Measurements from ENCODE around the gene TPD52L1.

TPD52L1 gene

DNA sequence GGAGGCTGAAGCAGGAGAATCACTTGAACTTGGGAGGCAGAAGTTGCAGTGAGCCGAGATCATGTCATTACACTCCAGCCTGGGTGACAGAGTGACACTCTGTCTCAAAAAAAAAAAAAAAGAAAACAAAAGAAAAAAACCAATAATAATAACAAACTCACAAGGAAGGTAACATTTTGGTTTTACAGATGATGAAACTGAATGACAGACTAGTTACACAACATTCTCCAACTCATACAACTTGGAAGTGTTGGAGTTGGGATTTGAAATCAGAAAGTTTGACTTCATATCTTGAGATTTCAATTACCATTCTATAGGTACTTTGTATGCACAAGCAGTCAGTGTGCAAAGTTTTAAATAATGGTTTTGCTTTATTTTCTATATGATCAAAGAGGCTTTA, 10.2 kb downstream of the TPD52L1 start:
- no peak for DNase-seq
- Histone ChIP-seq H3K4me1 (ENCODE audit: control extremely low read depth in 1 of 4, control insufficient read depth in 4 of 4, insufficient read depth in 4 of 4, low read length in 3 of 4) (peaks cover 0 to 2% (median 0%) of the 10 kb centered on the region in 4 experiments), H3K27ac (ENCODE audit: insufficient read depth in 1 of 2, low read depth in 1 of 2, low read length in 2 of 2, poor library complexity in 1 of 2, severe bottlenecking in 2 of 2) (no peak overlapping the region), H3K27me3 (replicated peaks in 2 of 5; ENCODE audit: control insufficient read depth in 4 of 5, insufficient read depth in 5 of 5, low read length in 4 of 5) (no peaks in the 10 kb centered on the region), H3K4me3 (ENCODE audit: control insufficient read depth in 1 of 7, extremely low read depth in 1 of 7, insufficient read depth in 4 of 7, low read depth in 2 of 7, low read length in 6 of 7) (no peak overlapping the region), H3K9me3 (ENCODE audit: control extremely low read depth in 1 of 5, control insufficient read depth in 4 of 5, insufficient read depth in 2 of 5, low read depth in 1 of 5, low read length in 4 of 5) (no peaks in the 10 kb centered on the region), H3K36me3 (ENCODE audit: control insufficient read depth in 4 of 4, insufficient read depth in 4 of 4, low read length in 3 of 4) (no peaks in the 10 kb centered on the region)
- ChIA-PET POLR2A (no interaction called here), CTCF (interaction anchor here (1.9 to 2.0 kb wide), 2 partner anchors 9 to 10 kb away, joined by 4 read pairs; partner anchors contain the start of gene TPD52L1)
- no CpG with 5 or more reads among the region's 1 CpG for WGBS (ENCODE audit: insufficient coverage)

DNA sequence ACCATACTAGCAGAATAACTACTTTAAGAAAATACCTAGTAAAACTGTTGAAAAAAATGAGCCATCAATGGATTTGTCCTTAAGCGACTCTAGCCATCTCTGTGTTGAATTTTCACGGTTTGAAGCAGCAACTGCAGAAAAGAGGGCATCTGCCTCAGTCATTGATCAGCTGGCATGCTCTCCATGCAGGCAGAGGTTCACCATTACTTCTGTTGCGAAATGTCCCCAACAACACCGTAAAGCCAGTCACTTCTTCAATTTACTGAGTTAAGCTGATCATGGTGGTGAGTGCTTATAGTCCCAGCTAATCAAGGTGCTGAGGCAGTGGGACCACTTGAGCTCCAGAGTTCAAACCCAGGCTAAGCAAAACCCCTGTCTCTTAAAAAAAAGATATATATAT, 11.1 kb downstream of the TPD52L1 start:
- DNase-seq = peak in 1 of 3 donors; percentile 3
- H3K27me3 ChIP-seq (replicated peaks in 2 of 5; ENCODE audit: control insufficient read depth in 4 of 5, insufficient read depth in 5 of 5, low read length in 4 of 5) = no peaks in the 10 kb centered on the region
- no peak overlapping the region for H3K4me3 ChIP-seq (ENCODE audit: control insufficient read depth in 1 of 7, extremely low read depth in 1 of 7, insufficient read depth in 4 of 7, low read depth in 2 of 7, low read length in 6 of 7)
- H3K36me3 ChIP-seq (ENCODE audit: control insufficient read depth in 4 of 4, insufficient read depth in 4 of 4, low read length in 3 of 4) = no peaks in the 10 kb centered on the region
- WGBS (ENCODE audit: insufficient coverage) = 89% methylated on average over 3 of the region's 4 CpGs
- CTCF ChIA-PET = interaction anchor here (1.3 to 2.0 kb wide), 2 partner anchors 9 to 11 kb away, joined by 4 to 6 read pairs; partner anchors contain the start of gene TPD52L1
- no peak overlapping the region for H3K27ac ChIP-seq (ENCODE audit: insufficient read depth in 1 of 2, low read depth in 1 of 2, low read length in 2 of 2, poor library complexity in 1 of 2, severe bottlenecking in 2 of 2)
- H3K4me1 ChIP-seq (ENCODE audit: control extremely low read depth in 1 of 4, control insufficient read depth in 4 of 4, insufficient read depth in 4 of 4, low read length in 3 of 4) = peaks cover 0 to 2% (median 0%) of the 10 kb centered on the region in 4 experiments
- POLR2A ChIA-PET = no interaction called here
- H3K9me3 ChIP-seq (ENCODE audit: control extremely low read depth in 1 of 5, control insufficient read depth in 4 of 5, insufficient read depth in 2 of 5, low read depth in 1 of 5, low read length in 4 of 5) = no peaks in the 10 kb centered on the region

- WGBS (ENCODE audit: insufficient coverage) = no CpG with 5 or more reads among the region's 1 CpG
- ChIA-PET CTCF (interaction anchor here (1.3 to 2.0 kb wide), 2 partner anchors 10 to 12 kb away, joined by 4 to 6 read pairs; partner anchors contain the start of gene TPD52L1), POLR2A (no interaction called here)
- Histone ChIP-seq H3K27me3 (replicated peaks in 2 of 5; ENCODE audit: control insufficient read depth in 4 of 5, insufficient read depth in 5 of 5, low read length in 4 of 5) (no peaks in the 10 kb centered on the region), H3K4me3 (ENCODE audit: control insufficient read depth in 1 of 7, extremely low read depth in 1 of 7, insufficient read depth in 4 of 7, low read depth in 2 of 7, low read length in 6 of 7) (no peak overlapping the region), H3K9me3 (ENCODE audit: control extremely low read depth in 1 of 5, control insufficient read depth in 4 of 5, insufficient read depth in 2 of 5, low read depth in 1 of 5, low read length in 4 of 5) (no peaks in the 10 kb centered on the region), H3K36me3 (ENCODE audit: control insufficient read depth in 4 of 4, insufficient read depth in 4 of 4, low read length in 3 of 4) (no peaks in the 10 kb centered on the region), H3K27ac (ENCODE audit: insufficient read depth in 1 of 2, low read depth in 1 of 2, low read length in 2 of 2, poor library complexity in 1 of 2, severe bottlenecking in 2 of 2) (no peak overlapping the region), H3K4me1 (ENCODE audit: control extremely low read depth in 1 of 4, control insufficient read depth in 4 of 4, insufficient read depth in 4 of 4, low read length in 3 of 4) (peaks cover 0 to 2% (median 0%) of the 10 kb centered on the region in 4 experiments)
- peak in 2 of 3 donors; percentile 24 to 25 for DNase-seq
Measured at GRCh38 chr6:125165256-125165655, 11.7 kb downstream of the TPD52L1 start.

DNA sequence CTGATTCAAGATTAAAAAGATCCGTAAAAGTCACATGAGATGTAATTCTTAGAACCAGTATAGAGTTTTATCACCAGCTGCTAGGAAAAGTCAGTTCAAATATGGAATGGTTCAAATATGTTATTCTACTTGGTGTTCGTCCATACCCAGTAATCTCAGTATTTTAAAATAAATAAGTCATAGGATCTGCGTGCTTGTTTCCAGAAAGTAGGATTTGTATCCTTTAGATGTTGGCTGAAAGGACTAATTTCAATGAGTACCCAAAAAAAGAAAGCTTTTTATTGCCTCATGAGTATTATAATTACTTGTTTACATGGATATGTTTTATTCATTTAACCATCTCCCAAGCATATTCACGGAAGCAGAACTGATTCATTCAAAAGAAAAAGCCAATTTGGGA, 12.2 kb downstream of the TPD52L1 start:
- Histone ChIP-seq H3K4me3 (ENCODE audit: control insufficient read depth in 1 of 7, extremely low read depth in 1 of 7, insufficient read depth in 4 of 7, low read depth in 2 of 7, low read length in 6 of 7) (no peak overlapping the region), H3K27ac (ENCODE audit: insufficient read depth in 1 of 2, low read depth in 1 of 2, low read length in 2 of 2, poor library complexity in 1 of 2, severe bottlenecking in 2 of 2) (no peak overlapping the region), H3K27me3 (replicated peaks in 2 of 5; ENCODE audit: control insufficient read depth in 4 of 5, insufficient read depth in 5 of 5, low read length in 4 of 5) (no peaks in the 10 kb centered on the region), H3K9me3 (ENCODE audit: control extremely low read depth in 1 of 5, control insufficient read depth in 4 of 5, insufficient read depth in 2 of 5, low read depth in 1 of 5, low read length in 4 of 5) (no peaks in the 10 kb centered on the region), H3K4me1 (ENCODE audit: control extremely low read depth in 1 of 4, control insufficient read depth in 4 of 4, insufficient read depth in 4 of 4, low read length in 3 of 4) (peaks cover 0 to 2% (median 0%) of the 10 kb centered on the region in 4 experiments), H3K36me3 (ENCODE audit: control insufficient read depth in 4 of 4, insufficient read depth in 4 of 4, low read length in 3 of 4) (no peaks in the 10 kb centered on the region)
- WGBS (ENCODE audit: insufficient coverage) = 100% methylated on average over 1 of the region's 4 CpGs
- ChIA-PET CTCF (no interaction called here), POLR2A (no interaction called here)
- no peak for DNase-seq

- DNase-seq = no peak
- ChIA-PET CTCF (interaction anchor here (0.8 to 1.0 kb wide), 2 partner anchors 14 to 22 kb away, joined by 3 to 4 read pairs; partner anchors contain the start of gene TPD52L1), POLR2A (no interaction called here)
- Histone ChIP-seq H3K27ac (ENCODE audit: insufficient read depth in 1 of 2, low read depth in 1 of 2, low read length in 2 of 2, poor library complexity in 1 of 2, severe bottlenecking in 2 of 2) (no peak overlapping the region), H3K36me3 (ENCODE audit: control insufficient read depth in 4 of 4, insufficient read depth in 4 of 4, low read length in 3 of 4) (no peaks in the 10 kb centered on the region), H3K9me3 (ENCODE audit: control extremely low read depth in 1 of 5, control insufficient read depth in 4 of 5, insufficient read depth in 2 of 5, low read depth in 1 of 5, low read length in 4 of 5) (no peaks in the 10 kb centered on the region), H3K4me1 (ENCODE audit: control extremely low read depth in 1 of 4, control insufficient read depth in 4 of 4, insufficient read depth in 4 of 4, low read length in 3 of 4) (peaks cover 0 to 2% (median 0%) of the 10 kb centered on the region in 4 experiments), H3K4me3 (ENCODE audit: control insufficient read depth in 1 of 7, extremely low read depth in 1 of 7, insufficient read depth in 4 of 7, low read depth in 2 of 7, low read length in 6 of 7) (no peak overlapping the region), H3K27me3 (replicated peaks in 2 of 5; ENCODE audit: control insufficient read depth in 4 of 5, insufficient read depth in 5 of 5, low read length in 4 of 5) (no peaks in the 10 kb centered on the region)
- 100% methylated on average over 1 of the region's 3 CpGs for WGBS (ENCODE audit: insufficient coverage)
Measured at GRCh38 chr6:125166711-125167110, 13.1 kb downstream of the TPD52L1 start.

- WGBS (ENCODE audit: insufficient coverage) = 100% methylated on average over 1 of the region's 2 CpGs
- Histone ChIP-seq H3K4me1 (ENCODE audit: control extremely low read depth in 1 of 4, control insufficient read depth in 4 of 4, insufficient read depth in 4 of 4, low read length in 3 of 4) (peaks cover 0 to 2% (median 0%) of the 10 kb centered on the region in 4 experiments), H3K27me3 (replicated peaks in 2 of 5; ENCODE audit: control insufficient read depth in 4 of 5, insufficient read depth in 5 of 5, low read length in 4 of 5) (no peaks in the 10 kb centered on the region), H3K36me3 (ENCODE audit: control insufficient read depth in 4 of 4, insufficient read depth in 4 of 4, low read length in 3 of 4) (no peaks in the 10 kb centered on the region), H3K4me3 (ENCODE audit: control insufficient read depth in 1 of 7, extremely low read depth in 1 of 7, insufficient read depth in 4 of 7, low read depth in 2 of 7, low read length in 6 of 7) (no peak overlapping the region), H3K27ac (ENCODE audit: insufficient read depth in 1 of 2, low read depth in 1 of 2, low read length in 2 of 2, poor library complexity in 1 of 2, severe bottlenecking in 2 of 2) (no peak overlapping the region), H3K9me3 (ENCODE audit: control extremely low read depth in 1 of 5, control insufficient read depth in 4 of 5, insufficient read depth in 2 of 5, low read depth in 1 of 5, low read length in 4 of 5) (no peaks in the 10 kb centered on the region)
- CTCF ChIA-PET = no interaction called here
- POLR2A ChIA-PET = no interaction called here
- no peak for DNase-seq
Measured at GRCh38 chr6:125167579-125167978, 14.0 kb downstream of the TPD52L1 start.

GRCh38 chr6:125169058-125169457, 15.5 kb downstream of the TPD52L1 start:
- H3K27me3 ChIP-seq (replicated peaks in 2 of 5; ENCODE audit: control insufficient read depth in 4 of 5, insufficient read depth in 5 of 5, low read length in 4 of 5) = no peaks in the 10 kb centered on the region
- no peaks in the 10 kb centered on the region for H3K9me3 ChIP-seq (ENCODE audit: control extremely low read depth in 1 of 5, control insufficient read depth in 4 of 5, insufficient read depth in 2 of 5, low read depth in 1 of 5, low read length in 4 of 5)
- no peak for DNase-seq
- CTCF ChIA-PET = interaction anchor here (1.3 kb wide), 1 partner anchor 16 kb away, joined by 4 read pairs; the partner anchor contains the start of gene TPD52L1
- no peak overlapping the region for H3K27ac ChIP-seq (ENCODE audit: insufficient read depth in 1 of 2, low read depth in 1 of 2, low read length in 2 of 2, poor library complexity in 1 of 2, severe bottlenecking in 2 of 2)
- WGBS (ENCODE audit: insufficient coverage) = 96% methylated on average over 3 of the region's 3 CpGs
- H3K4me3 ChIP-seq (ENCODE audit: control insufficient read depth in 1 of 7, extremely low read depth in 1 of 7, insufficient read depth in 4 of 7, low read depth in 2 of 7, low read length in 6 of 7) = no peak overlapping the region
- POLR2A ChIA-PET = no interaction called here
- peaks cover 0 to 6% (median 1%) of the 10 kb centered on the region in 4 experiments for H3K4me1 ChIP-seq (ENCODE audit: control extremely low read depth in 1 of 4, control insufficient read depth in 4 of 4, insufficient read depth in 4 of 4, low read length in 3 of 4)
- no peaks in the 10 kb centered on the region for H3K36me3 ChIP-seq (ENCODE audit: control insufficient read depth in 4 of 4, insufficient read depth in 4 of 4, low read length in 3 of 4)

Data from common myeloid progenitor, CD34-positive (primary cell).